GM19035 (cell line): ENCODE measurements around the gene HK3.
"Not testable (repeated sequence)": the region's sequence is repeated elsewhere in the genome, so short reads cannot be mapped to it uniquely, and the experiment has no call there.

Source experiments
- ATAC-seq: cut with Tn5 transposase; IDR thresholded peaks from one replicate; pipeline ENCODE4 v1.9.1; 2021; ENCODE audit not compliant: unreplicated experiment

Gene HK3

DNA sequence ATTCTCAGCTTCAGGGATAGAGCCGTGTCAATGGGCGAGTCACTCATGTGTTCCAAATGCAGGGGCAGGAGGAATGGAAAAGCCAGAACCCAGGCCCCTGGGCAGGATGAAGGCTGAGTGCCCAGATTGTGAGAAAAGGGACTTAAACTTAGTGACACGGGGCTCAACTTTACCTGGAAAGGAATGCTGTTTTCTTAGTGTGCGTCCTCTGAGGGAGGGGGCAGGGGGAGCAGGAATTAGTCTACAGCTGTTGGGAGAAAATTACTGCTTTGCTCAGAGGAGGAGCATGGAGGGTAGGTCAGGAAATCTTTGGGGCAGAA is 14.6 kb downstream of the HK3 start:
- no peak for ATAC-seq

- no peak for ATAC-seq
Observed at GRCh38 chr5:176883700-176884570, 15.2 kb downstream of the HK3 start.

DNA sequence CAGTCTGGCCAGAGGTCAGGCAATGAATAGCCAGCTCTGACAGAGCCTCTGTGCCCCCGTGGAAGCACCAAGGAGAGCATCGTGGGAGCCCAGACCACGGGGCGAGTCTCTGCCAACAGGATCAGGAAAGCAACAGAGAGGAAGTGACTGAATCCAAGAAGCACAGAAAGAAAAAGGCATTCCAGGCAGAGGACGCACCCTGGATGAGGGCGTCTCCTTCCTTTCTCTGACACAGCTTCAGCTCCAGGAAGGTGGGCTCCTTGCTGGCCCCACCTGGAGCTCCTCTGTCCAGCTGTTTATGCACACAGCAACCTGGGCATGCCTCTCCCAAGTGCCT is 16.6 kb downstream of the HK3 start:
- no peak for ATAC-seq

GRCh38 chr5:176881816-176882566 is 17.2 kb downstream of the HK3 start:
- ATAC-seq: no peak

DNA sequence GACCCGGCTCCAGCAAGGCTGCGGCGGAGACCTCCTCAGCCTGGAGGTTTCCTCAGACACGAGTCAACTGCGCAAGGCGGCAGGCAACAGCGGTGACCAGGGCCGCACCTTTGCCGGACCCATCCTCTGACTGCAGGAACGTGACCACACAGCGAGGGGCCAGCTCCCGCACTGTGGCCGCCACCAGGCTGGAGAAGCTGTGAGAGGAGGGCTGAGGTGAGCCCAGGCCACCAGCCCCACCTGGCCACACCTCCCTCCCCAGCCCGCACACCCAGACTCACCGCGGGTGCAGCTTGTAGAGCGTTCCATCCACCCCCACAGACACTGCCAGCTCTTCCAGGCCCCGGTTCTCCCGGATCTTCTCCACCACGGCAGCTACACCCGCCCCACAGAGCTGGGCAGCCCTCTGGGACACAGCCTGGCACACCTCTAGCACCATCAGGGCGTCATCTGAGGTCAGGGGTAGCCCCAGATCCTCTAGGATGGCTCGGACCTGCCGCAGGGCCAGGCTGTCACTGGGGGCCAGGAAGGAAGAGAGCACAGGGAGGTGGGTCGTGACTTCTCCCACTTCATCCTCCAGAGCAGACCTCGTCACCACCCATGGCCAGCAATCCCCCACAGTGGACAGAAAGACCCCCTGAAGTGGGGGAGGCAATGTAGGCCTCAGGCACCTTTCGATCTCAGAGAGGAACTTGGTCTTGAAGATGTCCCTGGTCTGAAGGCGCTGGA is 18.0 kb downstream of the HK3 start:
- no peak for ATAC-seq

- ATAC-seq: no peak
Observed at GRCh38 chr5:176880366-176881020, 18.7 kb downstream of the HK3 start.

DNA sequence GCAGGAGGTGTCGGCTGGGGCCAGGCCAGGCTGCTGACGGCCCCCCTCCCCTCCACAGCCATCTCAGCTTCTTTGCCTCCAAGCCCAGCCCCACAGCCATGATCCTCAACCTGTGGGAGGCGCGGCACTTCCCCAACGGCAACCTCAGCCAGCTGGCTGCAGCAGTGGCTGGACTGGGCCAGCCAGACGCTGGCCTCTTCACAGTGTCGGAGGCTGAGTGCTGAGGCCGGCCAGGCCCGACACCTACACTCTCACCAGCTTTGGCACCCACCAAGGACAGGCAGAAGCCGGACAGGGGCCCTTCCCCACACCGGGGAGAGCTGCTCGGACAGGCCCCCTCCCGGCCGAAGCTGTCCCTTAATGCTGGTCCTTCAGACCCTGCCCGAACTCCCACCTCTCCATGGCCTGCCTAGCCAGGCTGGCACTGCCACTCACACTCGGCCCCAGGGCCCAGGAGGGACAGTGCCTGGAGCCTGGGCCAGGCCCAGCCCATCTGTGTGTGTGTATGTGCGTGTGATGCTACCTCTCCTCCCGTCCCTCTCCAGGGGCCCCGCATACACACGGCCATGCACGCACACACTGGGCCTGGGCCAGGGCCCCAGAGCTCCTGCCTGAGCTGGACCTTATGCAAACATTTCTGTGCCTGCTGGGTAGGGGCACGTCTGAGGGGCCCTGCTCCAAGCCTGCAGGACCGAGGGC is 19.3 kb downstream of the HK3 start:
- ATAC-seq: no peak

GRCh38 chr5:176878906-176879662 is 20.1 kb downstream of the HK3 start:
- ATAC-seq: no peak

DNA sequence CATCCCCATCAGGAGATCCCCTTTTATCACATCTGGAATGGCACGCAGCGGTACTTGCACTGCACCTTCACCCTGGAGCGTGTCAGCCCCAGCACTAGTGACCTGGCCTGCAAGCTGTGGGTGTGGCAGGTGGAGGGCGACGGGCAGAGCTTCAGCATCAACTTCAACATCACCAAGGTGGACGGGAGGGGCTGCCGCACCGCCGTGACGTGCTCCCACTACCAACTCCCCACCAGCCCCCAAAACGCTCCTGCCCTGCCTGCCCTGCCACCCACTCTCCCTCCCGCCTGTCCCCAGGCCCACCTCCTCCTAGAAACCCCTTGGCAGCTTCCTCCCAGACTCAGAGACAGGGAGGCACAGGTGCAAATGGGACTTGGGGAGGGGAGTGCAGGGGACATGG is 20.7 kb downstream of the HK3 start:
- ATAC-seq: no peak

- ATAC-seq: no peak
Observed at GRCh38 chr5:176877793-176878331, 21.3 kb downstream of the HK3 start.

- no peak for ATAC-seq
Observed at GRCh38 chr5:176876506-176877431, 22.4 kb downstream of the HK3 start.

- no peak for ATAC-seq
Observed at GRCh38 chr5:176875783-176876505, 23.2 kb downstream of the HK3 start.

- no peak for ATAC-seq
Observed at GRCh38 chr5:176875014-176875550, 24.1 kb downstream of the HK3 start.

DNA sequence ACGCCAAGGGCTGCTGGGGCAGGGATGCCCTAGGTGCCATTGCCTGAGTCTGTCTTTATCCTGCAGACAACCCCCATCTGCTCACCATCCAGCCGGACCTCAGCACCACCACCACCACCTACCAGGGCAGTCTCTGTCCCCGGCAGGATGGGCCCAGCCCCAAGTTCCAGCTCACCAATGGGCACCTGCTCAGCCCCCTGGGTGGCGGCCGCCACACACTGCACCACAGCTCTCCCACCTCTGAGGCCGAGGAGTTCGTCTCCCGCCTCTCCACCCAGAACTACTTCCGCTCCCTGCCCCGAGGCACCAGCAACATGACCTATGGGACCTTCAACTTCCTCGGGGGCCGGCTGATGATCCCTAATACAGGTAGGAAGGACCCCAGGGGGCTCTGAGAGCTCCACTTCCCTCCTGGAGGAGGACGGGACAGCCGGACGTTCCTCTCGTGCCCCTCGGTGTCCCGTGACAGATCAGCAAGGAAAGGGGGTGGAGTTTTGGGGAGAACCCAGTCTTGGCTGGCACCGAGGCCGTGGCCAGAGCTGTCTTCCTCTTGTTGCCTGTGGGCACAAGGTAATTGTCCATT is 24.9 kb downstream of the HK3 start:
- no peak for ATAC-seq

DNA sequence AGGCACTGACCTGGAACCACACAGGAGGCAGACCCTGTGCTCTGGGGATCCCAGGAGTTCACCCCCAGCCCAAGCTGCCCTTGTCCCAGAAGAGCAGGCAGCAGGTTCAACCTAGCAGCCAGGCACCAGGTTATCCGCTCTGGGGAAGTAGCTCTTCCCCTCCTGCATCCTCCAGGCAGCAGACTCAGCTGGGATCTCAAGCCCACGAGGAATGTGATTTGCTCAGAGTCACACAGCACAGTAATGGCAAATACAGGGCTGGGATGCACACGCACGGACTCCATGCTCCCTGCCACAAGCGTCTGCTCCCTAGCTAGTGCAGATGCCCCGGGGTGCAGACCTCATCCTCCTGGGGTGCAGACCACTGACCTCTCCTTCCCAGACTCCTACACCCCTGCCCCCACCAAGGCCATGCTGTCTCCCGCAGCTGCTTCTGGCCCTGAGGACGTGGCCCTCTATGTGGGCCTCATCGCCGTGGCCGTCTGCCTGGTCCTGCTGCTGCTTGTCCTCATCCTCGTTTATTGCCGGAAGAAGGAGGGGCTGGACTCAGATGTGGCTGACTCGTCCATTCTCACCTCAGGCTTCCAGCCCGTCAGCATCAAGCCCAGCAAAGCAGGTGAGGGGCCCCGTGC is 25.5 kb downstream of the HK3 start:
- no peak for ATAC-seq

- ATAC-seq: not testable (repeated sequence)
Observed at GRCh38 chr5:176873011-176873410, 26.1 kb downstream of the HK3 start.

GRCh38 chr5:176872586-176872985 is 26.6 kb downstream of the HK3 start:
- not testable (repeated sequence) for ATAC-seq
